ENCODE results near the gene MAEL. TPM values are rescaled to one million over a fixed set of nuclear protein-coding genes. Genes with fewer than 3 reads are reported as not detected.

Gene MAEL
- polyA plus RNA-seq (ENCODE audit: insufficient read length in 10 of 10) = under 1 TPM; 0.12 to 0.91 (median 0.39) TPM
- long read RNA-seq, donor 1 = 0 reads
- long read RNA-seq, donor 2 = 0 reads
- long read RNA-seq, donor 3 = 0 reads
- long read RNA-seq, donor 4, partial matches to known transcripts = 0 of 1 reads
- long read RNA-seq, donor 4, other reads (novel, unspliced or antisense) = 0 of 1 reads
- long read RNA-seq, donor 5 = 0 reads
- long read RNA-seq, donor 6 = 0 reads
- long read RNA-seq, donor 7 = 0 reads
- long read RNA-seq, donor 8 = 0 reads
- long read RNA-seq, donor 9 = 0 reads

GRCh38 chr1:166988974-166989515, at the start of gene MAEL:
TSS of gene MAEL (plus strand) at chr1:166989280. CDS start at chr1:166989353, 73 bp downstream.
- no peak for DNase-seq

GRCh38 chr1:166939741-166940375, 49.2 kb upstream of the MAEL start:
- DNase-seq = no peak

- peak in 1 of 3 donors; percentile 42 for DNase-seq
Measured at GRCh38 chr1:166944186-166944967, 44.7 kb upstream of the MAEL start.

- peak; percentile 45 to 81 (median 49) for DNase-seq
Measured at GRCh38 chr1:166947398-166948043, 41.6 kb upstream of the MAEL start.

GRCh38 chr1:166948856-166949350, 40.2 kb upstream of the MAEL start:
- no peak for DNase-seq

GRCh38 chr1:166950156-166950555, 38.9 kb upstream of the MAEL start:
- no peak for DNase-seq

GRCh38 chr1:166951050-166951449, 38.0 kb upstream of the MAEL start:
- no peak for DNase-seq

GRCh38 chr1:166952002-166952746, 36.9 kb upstream of the MAEL start:
- peak in 2 of 3 donors; percentile 6 to 16 for DNase-seq

- DNase-seq = no peak
Measured at GRCh38 chr1:166953491-166953890, 35.6 kb upstream of the MAEL start.

- no peak for DNase-seq
Measured at GRCh38 chr1:166956057-166956850, 32.8 kb upstream of the MAEL start.

GRCh38 chr1:166956872-166957271, 32.2 kb upstream of the MAEL start:
- DNase-seq = no peak

- DNase-seq = no peak
Measured at GRCh38 chr1:166960858-166961474, 28.1 kb upstream of the MAEL start.

GRCh38 chr1:166969074-166969677, 19.9 kb upstream of the MAEL start:
- DNase-seq = no peak

- DNase-seq = no peak
Measured at GRCh38 chr1:166971252-166971651, 17.8 kb upstream of the MAEL start.

- DNase-seq = no peak
Measured at GRCh38 chr1:166972193-166972592, 16.9 kb upstream of the MAEL start.

- no peak for DNase-seq
Measured at GRCh38 chr1:166972826-166973225, 16.3 kb upstream of the MAEL start.

- DNase-seq = peak in 2 of 3 donors; percentile 3 to 22
Measured at GRCh38 chr1:166974647-166975345, 14.3 kb upstream of the MAEL start.

GRCh38 chr1:166975361-166976129, 13.5 kb upstream of the MAEL start, which contains the start of gene ILDR2:
TSS of gene ILDR2 (minus strand) at chr1:166975540. CDS start at chr1:166975268, 272 bp downstream.
- DNase-seq = peak in 2 of 3 donors; percentile 34 to 71
